Measurements from ENCODE around the gene MYH15. TPM values are rescaled to one million over a fixed set of nuclear protein-coding genes. Genes with fewer than 3 reads are reported as not detected.

The MYH15 gene
- total and polyA plus RNA-seq, 2 of the 8 experiments (the other 6 are each of a cell fraction or from before 2014, with no cell fraction given): under 0.01 TPM; not detected in 1

GRCh38 chr3:108441071-108441507 is 69.3 kb downstream of the MYH15 start:
- Histone ChIP-seq H2AFZ (ENCODE audit: low read length) (0 out of 2 replicates have a peak overlapping the region, but pooled peaks have one; percentile 60), H3K79me1 (ENCODE audit: low read depth, low read length) (no peaks in the 10 kb centered on the region), H4K20me1 (replicated peaks in 1 of 2; ENCODE audit: control insufficient read depth in 1 of 2, insufficient read depth in 2 of 2, low read length in 2 of 2) (no peaks in the 10 kb centered on the region), H2BK15ac (ENCODE audit: low read length) (no peak overlapping the region), H3K4ac (replicated peaks; ENCODE audit: insufficient read length, low read depth, low read length) (no peak overlapping the region), H3K23ac (ENCODE audit: insufficient read length) (no peak overlapping the region), H3K23me2 (ENCODE audit: low read depth, low read length) (no peaks in the 10 kb centered on the region), H3K9me3 (ENCODE audit: insufficient read depth in 2 of 2, low read depth in 1 of 2, low read length in 1 of 2) (peaks cover 2% of the 10 kb centered on the region in 2 experiments; a peak in 1 of 4 replicates), H2BK120ac (replicated peaks; ENCODE audit: low read depth, low read length) (no peak overlapping the region), H4K91ac (replicated peaks; ENCODE audit: insufficient read length, low read length) (no peak overlapping the region), H4K8ac (ENCODE audit: extremely low read depth, insufficient read depth, low read length) (no peak overlapping the region), H3K4me3 (ENCODE audit: extremely low read depth in 1 of 4, insufficient read depth in 2 of 4, low read depth in 3 of 4, low read length in 4 of 4) (no peak overlapping the region), H4K5ac (ENCODE audit: insufficient read length, low read depth, low read length) (no peak overlapping the region), H3K36me3 (ENCODE audit: control insufficient read depth in 2 of 4, insufficient read depth in 4 of 4, low read length in 3 of 4) (no peaks in the 10 kb centered on the region), H3K14ac (ENCODE audit: insufficient read length) (no peak overlapping the region), H3K4me2 (ENCODE audit: insufficient read depth in 1 of 2, low read depth in 2 of 2, low read length in 2 of 2) (no peak overlapping the region), H3K27me3 (replicated peaks in 1 of 4; ENCODE audit: control insufficient read depth in 3 of 4, extremely low read depth in 1 of 4, insufficient read depth in 3 of 4, low read length in 3 of 4) (no peaks in the 10 kb centered on the region), H3K79me2 (ENCODE audit: control insufficient read depth in 1 of 2, insufficient read depth in 2 of 2, low read length in 2 of 2) (no peaks in the 10 kb centered on the region), H3K18ac (ENCODE audit: extremely low read depth, low read length) (no peak overlapping the region), H2BK5ac (ENCODE audit: low read depth, low read length) (no peak overlapping the region), H2BK12ac (ENCODE audit: low read depth, low read length) (no peak overlapping the region), H2AK5ac (ENCODE audit: low read depth, low read length) (no peak overlapping the region), H3K56ac (replicated peaks; ENCODE audit: insufficient read length, low read depth, low read length) (no peak overlapping the region), H2BK20ac (ENCODE audit: low read length) (no peak overlapping the region), H3K4me1 (replicated peaks in 1 of 4; ENCODE audit: control insufficient read depth in 3 of 4, insufficient read depth in 4 of 4, low read length in 3 of 4) (no peaks in the 10 kb centered on the region), H3K9ac (replicated peaks in 1 of 4; ENCODE audit: extremely low read depth in 1 of 4, low read depth in 3 of 4, low read length in 3 of 4) (no peak overlapping the region), H3K27ac (ENCODE audit: low read depth, low read length) (no peak overlapping the region)
- TF ChIP-seq POU5F1 (IDR thresholded peaks at IDR 0.05; ENCODE audit: low read depth, low read length) (no peak), FOSL1 (IDR thresholded peaks at IDR 0.05; ENCODE audit: insufficient read depth, low read depth, low read length) (no peak), KDM5A (IDR thresholded peaks at IDR 0.05; ENCODE audit: low read length) (no peak), SP4 (IDR thresholded peaks at IDR 0.05; ENCODE audit: low read length) (no peak), CHD2 (IDR thresholded peaks at IDR 0.05; ENCODE audit: low read length) (no peak), CBX8 (IDR thresholded peaks at IDR 0.05; ENCODE audit: borderline replicate concordance, low read depth, low read length) (no peak), SAP30 (IDR thresholded peaks at IDR 0.05; ENCODE audit: insufficient read depth, insufficient replicate concordance, low read length) (no peak), GTF2F1 (IDR thresholded peaks at IDR 0.05; ENCODE audit: borderline replicate concordance, low read depth, low read length) (no peak)
- TF ChIP-seq, protein P1, sequence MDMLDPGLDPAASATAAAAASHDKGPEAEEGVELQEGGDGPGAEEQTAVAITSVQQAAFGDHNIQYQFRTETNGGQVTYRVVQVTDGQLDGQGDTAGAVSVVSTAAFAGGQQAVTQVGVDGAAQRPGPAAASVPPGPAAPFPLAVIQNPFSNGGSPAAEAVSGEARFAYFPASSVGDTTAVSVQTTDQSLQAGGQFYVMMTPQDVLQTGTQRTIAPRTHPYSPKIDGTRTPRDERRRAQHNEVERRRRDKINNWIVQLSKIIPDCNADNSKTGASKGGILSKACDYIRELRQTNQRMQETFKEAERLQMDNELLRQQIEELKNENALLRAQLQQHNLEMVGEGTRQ (IDR thresholded peaks at IDR 0.05; ENCODE audit: low read length): no peak
- FAIRE-seq: no peak
- DNase-seq (ENCODE audit: low read depth in 1 of 2, low spot score in 2 of 2): no peak
- ChIA-PET POLR2A (ENCODE audit: partially characterized antibody) (no interaction called here), CTCF (ENCODE audit: partially characterized antibody) (interaction anchor here (1.0 to 1.8 kb wide), 6 partner anchors 14 to 505 kb away, joined by 3 to 4 read pairs (median 4); no protein-coding TSS in a partner anchor)
- WGBS, 2 experiments (ENCODE audit: extremely low coverage in 1 of 2, insufficient coverage in 1 of 2, insufficient read length in 1 of 2, insufficient replicate concordance in 2 of 2, low coverage in 1 of 2, low lambda C conversion rate in 2 of 2, missing lambda C conversion rate in 1 of 2): 87% methylated on average over 7 of the region's 7 CpGs; no CpG with 5 or more reads in 1 of the 2 experiments
